Skeletal muscle cell (primary cell): ENCODE measurements around the gene PI4K2B.
"Not testable (repeated sequence)": the region's sequence is repeated elsewhere in the genome, so short reads cannot be mapped to it uniquely, and the experiment has no call there.

Experiments
- DNase-seq: peaks from one replicate; pipeline ENCODE4 v3.0.0-alpha.2; 2010; ENCODE audit warnings: low read depth
- H3K4me3 ChIP-seq: 2 replicates; pipeline ENCODE4 v1.5.1; 2011; ENCODE audit warnings: low read depth, mild to moderate bottlenecking, control low read depth, low read length, moderate library complexity

The PI4K2B gene

DNA sequence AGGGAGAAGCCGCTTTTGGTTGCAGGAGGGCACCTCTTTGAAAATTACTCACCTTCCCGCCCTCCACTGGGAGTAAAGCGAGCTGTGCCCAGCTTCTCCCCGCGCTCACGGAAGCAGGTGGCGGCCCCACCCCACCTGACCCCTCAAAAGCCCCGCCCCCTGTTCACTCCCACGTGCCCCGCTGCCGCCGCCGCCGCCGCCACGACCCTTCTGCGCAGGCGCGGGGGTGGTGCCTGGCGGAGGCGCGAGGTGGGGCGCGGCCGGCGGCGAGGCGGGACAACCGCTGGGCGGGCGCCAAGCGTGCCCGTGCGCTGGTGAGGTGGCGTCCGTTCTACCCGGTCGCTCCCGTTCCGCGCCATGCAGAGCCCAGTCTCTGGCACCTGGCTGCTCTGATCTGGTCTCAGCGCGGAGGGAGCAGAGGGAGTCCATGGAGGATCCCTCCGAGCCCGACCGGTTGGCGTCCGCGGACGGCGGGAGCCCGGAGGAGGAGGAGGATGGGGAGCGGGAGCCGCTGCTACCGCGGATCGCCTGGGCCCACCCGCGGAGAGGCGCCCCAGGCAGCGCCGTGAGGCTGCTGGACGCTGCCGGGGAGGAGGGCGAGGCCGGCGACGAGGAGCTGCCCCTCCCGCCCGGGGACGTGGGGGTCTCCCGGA lies at the start of gene PI4K2B:
Gene PI4K2B, plus strand, starts transcription at position 297 of the 653 bp plus-strand sequence. Its CDS starts 131 bp downstream, at position 428.
- DNase-seq: peak; percentile 34

DNA sequence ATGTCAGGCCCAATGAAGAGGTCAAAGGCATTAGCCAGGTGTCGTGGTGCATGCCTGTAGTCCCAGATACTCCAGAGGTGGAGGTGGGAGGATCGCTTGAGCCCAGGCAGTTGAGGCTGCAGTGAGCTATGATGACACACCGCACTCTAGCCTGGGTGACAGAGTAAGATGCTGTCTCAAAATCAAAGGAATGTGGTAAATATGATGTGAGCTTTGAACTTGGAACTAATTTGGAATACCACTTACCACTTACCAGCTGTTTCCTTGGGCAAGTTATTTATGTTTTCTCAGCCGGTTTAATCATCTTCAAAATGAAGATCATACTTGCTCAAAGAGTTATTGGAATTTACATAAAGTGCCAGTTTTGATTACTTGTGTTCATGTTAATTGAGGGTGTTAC lies 49.8 kb upstream of the PI4K2B start:
- no peak overlapping the region for H3K4me3 ChIP-seq
- DNase-seq: no peak

More for the DNA sequence above, at the start of gene PI4K2B:
- peak within 1 kb of the TSS; percentile 93 for H3K4me3 ChIP-seq

DNA sequence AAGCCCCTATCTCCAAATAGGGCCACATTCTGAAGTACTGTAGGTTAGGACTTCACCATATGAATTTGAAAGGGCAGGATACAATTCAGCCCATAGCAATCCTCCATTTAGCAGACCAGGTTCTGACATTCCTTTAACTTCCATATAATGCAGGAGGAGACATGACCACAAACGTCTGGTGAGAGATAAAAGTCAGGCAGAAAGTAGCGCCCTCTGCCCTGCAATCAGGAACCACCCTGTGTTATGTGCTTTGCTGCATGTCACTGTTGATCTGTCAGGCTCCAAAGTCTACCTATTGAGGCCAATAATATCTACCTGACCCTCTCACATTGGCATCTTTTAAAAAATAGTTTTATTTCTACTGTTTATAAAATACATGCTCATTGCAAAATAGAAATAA lies 43.4 kb upstream of the PI4K2B start:
- no peak for DNase-seq
- no peak overlapping the region for H3K4me3 ChIP-seq

DNA sequence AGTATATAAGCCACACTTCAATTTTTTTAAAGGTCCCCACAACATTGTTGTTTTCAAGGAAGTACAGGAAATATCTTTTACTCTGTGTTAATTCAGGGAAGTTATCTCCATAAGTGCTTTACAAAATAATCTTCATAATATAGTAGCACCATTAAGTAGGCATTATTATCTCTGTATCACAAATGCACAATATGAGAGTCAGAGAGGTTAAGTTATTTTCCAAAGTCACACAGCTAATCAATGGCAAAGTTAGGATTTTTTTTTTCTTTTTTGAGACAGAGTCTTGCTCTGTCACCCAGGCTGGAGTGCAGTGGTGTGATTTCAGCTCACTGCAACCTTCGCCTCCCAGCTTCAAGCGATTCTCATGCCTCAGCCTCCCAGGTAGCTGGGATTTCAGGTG lies 35.1 kb upstream of the PI4K2B start:
- H3K4me3 ChIP-seq: no peak overlapping the region
- no peak for DNase-seq

DNA sequence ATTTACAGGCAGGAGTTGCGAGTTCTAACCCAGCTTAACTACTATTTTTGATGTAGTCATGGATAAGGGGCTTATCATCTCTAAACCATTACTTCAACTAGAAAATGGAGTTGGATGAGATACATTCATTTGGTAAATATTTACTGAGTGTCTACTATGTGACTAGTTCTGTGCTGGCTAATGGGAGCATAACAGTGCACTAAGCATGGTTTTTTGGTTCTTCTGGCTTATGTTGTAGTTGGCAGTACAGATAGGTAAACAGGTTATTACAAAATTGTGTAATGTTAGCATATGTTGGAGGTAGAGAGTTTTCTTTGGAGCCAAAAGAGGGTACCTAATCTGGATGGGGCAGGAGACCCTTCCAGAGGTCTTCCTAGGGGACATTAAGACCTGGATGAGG lies 25.8 kb upstream of the PI4K2B start:
- no peak overlapping the region for H3K4me3 ChIP-seq
- DNase-seq: no peak

DNA sequence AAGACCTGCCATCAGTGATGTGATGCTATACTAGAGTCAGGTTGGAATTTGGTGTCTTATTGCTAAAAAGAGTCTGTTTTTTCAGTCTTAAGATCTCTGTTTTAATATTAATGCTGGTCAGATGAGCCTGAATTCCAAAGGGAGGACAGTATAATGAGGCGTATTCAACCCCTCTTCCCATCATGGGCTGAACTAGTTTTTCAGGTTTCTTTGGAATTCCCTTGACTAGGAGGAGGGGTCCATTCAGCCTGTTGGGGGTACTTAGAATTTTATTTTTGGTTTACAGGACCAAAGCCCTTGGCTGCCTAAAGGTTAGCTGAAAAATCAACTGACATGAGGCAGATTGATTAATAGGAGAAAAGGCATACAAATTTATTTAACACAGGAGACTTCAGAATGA lies 24.1 kb upstream of the PI4K2B start:
- no peak for DNase-seq
- no peak overlapping the region for H3K4me3 ChIP-seq

DNA sequence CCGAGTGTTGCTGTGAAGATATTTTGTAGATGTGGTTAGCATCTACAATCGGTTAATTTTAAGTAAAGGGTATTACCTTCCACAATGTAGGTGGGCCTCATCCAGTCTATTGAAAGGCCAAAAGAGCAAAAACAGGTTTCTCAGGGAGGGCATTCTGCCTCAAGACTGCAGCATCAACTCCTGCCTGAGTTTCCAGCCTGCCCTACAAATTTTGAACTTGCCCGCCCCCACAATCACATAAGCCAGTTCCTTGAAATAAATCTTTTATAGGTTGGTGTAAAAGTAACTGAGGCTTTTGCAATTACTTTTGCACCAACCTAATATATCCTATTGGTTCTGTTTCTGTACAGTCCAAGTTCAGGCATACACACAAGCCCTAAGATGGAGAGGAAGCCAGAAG lies 22.1 kb upstream of the PI4K2B start:
- no peak for DNase-seq
- H3K4me3 ChIP-seq: no peak overlapping the region

DNA sequence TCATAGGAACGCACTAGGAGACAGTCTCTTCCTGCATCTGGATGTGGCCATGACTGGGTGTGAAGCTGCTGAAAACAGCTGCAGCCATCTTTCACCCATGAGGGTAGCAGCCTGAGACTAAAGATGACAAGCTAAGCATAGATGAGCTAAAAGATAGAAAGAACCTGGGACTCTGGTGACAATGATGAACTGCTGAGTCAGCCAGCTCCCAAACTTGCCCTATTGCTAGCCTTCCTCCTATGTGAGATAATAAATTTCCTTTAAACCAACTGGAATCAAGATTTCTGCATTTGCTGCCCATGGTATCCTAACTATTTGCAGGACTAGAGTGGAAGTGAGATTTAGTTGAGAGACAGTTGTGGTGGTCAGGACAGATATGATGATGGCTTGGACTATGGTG lies 21.0 kb upstream of the PI4K2B start:
- no peak for DNase-seq
- no peak overlapping the region for H3K4me3 ChIP-seq

DNA sequence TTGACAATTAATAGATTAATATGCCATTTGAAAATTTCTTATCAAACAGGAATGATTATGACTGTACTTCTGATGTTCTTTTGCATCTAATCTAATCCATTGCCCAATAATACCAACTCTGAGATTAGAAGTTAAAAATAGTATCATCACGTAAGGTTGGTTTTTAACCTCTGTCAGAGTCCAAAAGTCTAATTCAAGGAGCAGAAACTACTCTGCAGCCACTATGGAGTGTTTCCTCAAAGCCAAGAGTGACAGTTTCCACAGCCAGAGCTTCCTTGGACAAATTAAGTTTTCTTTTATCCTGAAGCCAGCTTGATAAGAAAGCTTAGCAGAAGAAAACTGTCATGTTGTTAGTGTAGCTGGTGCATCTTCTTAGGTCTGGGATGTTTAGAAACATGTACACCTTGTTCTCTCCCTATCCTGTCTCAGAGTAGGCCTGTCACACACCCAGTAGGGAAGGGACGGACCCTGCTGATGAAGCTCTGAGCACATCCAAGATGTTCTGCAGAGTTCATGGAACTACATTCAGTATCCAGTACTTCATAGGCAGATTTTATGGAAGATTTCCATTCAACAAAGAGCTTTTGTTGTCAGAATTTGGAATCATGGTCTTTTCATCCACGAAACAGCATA lies 20.4 kb upstream of the PI4K2B start:
- DNase-seq: no peak
- H3K4me3 ChIP-seq: no peak overlapping the region

DNA sequence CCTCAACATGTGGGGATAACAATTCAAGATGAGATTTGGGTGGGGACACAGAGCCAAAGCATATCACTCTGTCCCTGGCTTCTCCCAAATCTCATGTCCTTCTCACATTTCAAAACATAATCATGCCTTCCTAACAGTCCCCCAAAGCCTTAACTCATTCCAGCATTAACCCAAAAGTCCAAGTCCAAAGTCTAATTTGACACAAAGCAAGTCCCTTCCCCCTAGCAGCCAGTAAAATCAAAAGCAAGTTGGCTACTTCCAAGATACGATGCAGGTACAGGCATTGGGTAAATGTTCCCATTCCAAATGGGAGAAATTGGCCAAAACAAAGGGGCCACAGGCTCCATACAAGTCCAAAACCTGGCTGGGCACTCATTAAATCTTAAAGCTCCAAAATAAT lies 19.1 kb upstream of the PI4K2B start:
- not testable (repeated sequence) for DNase-seq, H3K4me3 ChIP-seq

DNA sequence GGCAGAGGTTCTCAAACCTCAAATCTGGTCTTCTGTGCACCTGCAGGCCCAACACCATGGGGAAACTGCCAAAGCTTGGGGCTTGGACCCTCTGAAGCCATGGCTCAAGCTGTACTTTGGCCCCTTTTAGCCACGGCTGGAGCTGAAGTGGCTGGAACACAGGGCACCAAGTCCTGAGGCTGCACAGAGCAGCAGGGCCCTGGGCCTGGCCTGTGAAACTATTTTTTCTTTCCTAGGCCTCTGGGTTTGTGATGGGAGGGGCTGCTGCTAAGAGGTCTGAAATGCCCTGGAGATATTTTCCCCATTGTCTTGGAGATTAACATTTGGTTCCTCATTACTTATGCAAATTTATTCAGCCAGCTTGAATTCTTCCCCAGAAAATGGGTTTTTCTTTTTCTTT lies 18.3 kb upstream of the PI4K2B start:
- no peak overlapping the region for H3K4me3 ChIP-seq

DNA sequence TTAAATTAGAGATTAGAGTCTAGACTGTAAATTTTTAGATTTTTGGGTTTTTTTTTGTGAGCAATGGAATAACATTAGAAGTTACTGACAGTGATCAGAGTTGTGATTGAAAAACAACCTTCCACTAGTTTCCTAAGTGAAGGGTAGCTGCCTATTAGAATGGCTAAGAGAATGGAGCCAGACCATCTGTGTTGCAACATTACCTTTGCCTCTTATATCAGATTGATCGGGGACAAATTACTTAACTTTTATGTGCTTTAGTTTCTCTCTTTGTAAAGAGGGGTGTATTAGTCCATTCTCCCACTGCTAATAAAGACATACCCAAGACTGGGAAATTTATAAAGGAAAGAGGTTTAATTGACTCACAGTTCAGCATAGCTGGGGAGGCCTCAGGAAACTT lies 12.5 kb upstream of the PI4K2B start:
- DNase-seq: no peak
- H3K4me3 ChIP-seq: no peak overlapping the region

More for the DNA sequence above, 18.3 kb upstream of the PI4K2B start:
- no peak for DNase-seq

DNA sequence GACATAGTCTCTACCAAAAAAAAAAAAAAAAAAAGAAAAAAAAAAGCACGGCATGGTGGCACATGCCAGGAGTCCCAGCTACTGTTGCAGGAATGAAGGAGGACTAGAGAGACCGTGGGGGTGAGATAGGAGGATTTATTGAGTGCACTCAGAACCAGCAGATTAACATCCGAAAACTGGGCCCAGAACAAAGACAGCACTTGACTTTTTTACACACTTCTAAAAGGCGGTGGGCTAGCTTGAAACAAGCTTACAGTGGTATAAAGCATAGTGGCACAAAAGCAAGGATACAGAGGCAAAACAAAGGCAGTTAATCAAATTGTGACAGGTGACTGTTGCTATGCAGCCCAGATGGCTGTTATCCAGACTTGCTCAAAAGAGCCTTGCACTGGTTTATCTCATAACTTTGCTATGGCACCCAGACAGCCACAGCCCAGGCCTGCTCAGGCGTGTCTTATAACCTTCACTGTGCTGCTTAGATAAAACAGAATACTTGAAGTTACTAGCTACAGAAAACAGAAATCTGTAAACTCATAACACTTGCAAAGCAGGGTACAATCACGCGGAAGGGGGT lies 9.9 kb upstream of the PI4K2B start:
- no peak for DNase-seq

DNA sequence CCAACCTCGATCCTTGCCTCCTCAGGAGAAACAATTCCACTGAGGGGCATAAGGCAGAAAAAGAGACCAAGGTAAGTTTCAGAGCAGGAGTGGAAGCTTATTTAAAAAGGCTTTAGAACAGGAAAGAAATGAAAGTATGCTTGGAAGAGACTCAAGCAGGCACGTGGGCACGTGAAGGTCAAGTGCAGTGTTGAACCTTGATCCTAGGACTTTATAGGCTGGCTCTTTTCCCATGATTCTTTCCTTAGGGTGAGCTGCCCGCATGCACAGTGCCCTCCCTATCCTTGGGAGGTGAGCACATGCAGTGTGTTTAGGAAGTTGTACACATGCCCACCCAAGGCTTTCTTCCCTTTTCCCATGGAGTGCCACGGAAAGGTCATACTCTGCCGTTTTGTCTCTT lies 4.0 kb upstream of the PI4K2B start:
- H3K4me3 ChIP-seq: no peak overlapping the region
- DNase-seq: no peak

More for the DNA sequence above, 9.9 kb upstream of the PI4K2B start:
- H3K4me3 ChIP-seq: no peak overlapping the region

DNA sequence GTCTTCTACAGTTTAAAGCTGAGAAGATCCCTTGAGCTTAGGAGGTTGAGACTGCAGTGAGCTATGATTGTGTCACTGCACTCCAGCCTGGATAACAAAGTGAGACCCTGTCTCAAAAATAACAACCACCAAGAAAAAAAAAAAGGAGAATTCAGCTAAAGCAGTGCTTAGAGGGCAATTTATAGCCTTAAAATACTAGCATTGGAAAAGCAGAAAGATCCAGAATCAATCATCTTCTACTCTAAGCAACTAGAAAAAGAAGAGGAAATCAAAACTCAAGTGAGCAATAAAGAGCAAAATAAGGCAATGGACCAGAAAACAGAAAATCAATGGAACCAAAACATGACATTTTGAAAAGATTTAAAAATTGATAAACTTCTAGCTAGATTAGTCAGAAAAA lies 639 bp upstream of the PI4K2B start:
- peak overlapping the region; percentile 93 for H3K4me3 ChIP-seq
- no peak for DNase-seq

DNA sequence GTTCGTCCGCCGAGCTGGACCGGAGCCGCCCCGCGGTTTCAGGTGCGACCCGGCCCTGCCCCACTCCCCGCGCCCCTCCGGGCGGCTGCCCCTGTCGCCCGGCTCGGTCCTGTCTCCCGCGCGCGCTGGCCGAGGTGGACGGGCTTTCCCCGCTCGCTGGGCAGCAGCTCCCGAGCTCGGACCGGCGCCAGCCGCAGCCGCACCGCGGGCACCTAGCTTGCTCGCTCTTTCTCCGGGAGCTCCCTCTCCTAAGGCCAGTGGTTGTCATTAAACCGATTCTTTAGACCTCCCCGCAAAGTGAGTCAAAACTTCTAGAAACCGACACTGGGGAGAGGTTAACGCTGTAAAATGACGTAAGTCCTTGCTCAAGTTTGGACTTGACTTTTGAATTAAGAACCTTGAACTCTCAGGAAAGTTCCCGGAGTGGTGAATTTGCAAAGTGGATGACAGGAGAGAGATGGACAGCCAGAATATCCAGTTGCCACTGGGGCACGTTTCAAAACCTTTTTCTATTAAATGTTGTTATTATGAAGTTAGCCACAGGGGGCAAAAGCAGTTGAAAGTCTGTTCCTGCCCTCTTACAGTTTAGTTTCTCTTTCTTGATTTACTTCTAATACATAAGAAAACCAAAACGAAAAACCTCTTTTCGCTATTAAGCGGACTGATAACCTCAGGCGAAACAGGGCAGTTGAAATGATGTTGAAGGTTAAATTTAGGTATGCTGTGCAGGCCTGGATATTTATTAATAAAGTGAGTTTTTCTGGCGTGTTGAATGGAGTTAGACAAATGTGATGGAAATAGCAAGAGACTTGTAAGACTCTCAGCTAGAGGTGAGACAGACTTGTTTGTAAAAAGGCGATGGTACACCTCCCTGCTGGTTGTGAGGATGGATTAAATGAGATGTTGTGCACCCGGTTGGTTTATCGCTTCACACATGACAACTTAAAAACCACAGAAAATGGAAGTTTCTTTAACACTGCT lies 847 bp downstream of the PI4K2B start:
- H3K4me3 ChIP-seq: peak overlapping the region; percentile 93
- peak; percentile 49 for DNase-seq

DNA sequence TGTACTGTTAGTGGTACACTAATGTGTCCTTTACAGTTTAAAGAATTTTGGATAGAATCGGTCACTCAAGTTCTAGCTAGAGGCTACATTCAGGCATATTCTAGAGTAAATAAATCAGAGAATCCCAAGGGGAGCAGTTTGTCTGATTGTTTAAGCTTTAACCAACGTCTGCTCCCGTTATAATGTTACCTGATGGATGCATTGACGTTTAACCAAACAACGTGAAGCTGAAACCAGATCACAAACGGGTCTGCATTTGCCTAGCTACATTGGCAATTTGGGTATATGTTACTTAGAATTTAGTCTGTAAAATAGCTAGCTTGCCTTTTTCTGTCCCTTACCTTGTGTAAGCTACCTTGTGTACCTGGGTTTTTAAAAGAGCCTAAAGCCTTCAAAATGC lies 1.6 kb downstream of the PI4K2B start:
- peak overlapping the region; percentile 93 for H3K4me3 ChIP-seq
- no peak for DNase-seq

DNA sequence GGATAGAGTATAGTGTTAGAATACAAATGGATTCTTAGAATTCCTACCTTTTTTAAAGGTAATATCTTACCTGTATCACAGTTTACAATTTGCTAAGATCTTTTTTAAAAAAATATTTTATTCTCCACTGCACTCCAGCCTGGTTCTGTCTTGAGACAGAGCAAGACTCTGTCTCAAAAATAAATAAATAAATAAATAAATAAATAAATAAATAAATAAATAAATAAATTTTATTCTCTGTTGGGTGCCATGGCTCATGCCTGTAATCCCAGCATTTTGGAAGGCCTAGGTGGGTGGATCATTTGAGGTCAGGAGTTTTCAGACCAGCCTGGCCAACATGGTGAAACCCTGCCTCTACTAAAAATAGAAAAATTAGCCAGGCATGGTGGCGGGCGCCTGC lies 2.2 kb downstream of the PI4K2B start:
- H3K4me3 ChIP-seq: not testable (repeated sequence)

DNA sequence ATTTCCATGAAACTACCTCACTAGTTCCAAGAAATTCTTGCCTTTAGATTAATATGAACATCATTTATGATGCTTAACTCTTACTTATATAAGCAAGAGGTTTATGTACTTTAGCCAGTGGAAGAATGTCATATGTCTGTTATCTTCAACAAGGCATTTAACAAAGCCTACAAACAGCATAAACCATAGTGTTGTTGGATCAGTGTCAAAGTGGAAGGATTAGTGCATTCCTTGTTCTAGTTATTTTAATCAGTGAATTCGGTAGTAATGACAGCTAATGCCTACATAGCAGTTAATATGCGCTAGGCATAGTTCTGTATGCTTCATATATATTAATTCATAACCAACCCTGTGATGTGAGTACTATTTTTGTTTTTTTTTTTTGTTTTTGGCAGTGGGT lies 3.1 kb downstream of the PI4K2B start:
- DNase-seq: no peak
- no peak overlapping the region for H3K4me3 ChIP-seq

More for the DNA sequence above, 2.2 kb downstream of the PI4K2B start:
- DNase-seq: not testable (repeated sequence)

DNA sequence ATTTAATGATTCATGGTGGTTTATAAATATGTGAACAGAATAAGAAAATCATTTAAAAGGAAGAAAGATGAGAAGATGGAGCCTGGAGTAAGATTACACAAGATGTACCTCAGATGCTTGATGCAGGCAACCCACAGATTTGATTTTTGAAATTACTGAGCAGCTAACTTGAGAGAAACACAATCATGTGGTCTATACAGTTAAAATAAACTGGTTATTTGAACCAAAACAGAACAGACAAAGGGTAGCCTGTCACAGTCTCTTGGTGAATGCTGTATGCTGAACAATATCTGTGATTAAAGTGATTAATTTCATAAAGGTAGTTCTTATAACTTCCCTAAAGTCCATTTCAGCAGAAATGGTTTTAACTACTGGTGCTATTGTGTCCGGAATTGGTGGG lies 4.2 kb downstream of the PI4K2B start:
- no peak for DNase-seq
- H3K4me3 ChIP-seq: no peak overlapping the region
